ENCODE measurements around the gene PCDHB9.
"Not testable (repeated sequence)": the region's sequence is repeated elsewhere in the genome, so short reads cannot be mapped to it uniquely, and the experiment has no call there.

Gene PCDHB9

DNA sequence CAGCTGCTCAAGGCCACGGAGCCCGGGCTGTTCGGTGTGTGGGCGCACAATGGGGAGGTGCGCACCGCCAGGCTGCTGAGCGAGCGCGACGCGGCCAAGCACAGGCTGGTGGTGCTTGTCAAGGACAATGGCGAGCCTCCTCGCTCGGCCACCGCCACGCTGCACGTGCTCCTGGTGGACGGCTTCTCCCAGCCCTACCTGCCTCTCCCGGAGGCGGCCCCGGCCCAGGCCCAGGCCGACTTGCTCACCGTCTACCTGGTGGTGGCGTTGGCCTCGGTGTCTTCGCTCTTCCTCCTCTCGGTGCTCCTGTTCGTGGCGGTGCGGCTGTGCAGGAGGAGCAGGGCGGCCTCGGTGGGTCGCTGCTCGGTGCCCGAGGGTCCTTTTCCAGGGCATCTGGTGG is 2.2 kb downstream of the PCDHB9 start:
- DNase-seq = not testable (repeated sequence)

GRCh38 chr5:141192110-141192725 is 5.3 kb downstream of the PCDHB9 start, which contains the start of gene PCDHB10:
Gene PCDHB10 (plus strand): TSS chr5:141192353. CDS start chr5:141192553, 200 bp downstream.
- peak; percentile 66 for DNase-seq

DNA sequence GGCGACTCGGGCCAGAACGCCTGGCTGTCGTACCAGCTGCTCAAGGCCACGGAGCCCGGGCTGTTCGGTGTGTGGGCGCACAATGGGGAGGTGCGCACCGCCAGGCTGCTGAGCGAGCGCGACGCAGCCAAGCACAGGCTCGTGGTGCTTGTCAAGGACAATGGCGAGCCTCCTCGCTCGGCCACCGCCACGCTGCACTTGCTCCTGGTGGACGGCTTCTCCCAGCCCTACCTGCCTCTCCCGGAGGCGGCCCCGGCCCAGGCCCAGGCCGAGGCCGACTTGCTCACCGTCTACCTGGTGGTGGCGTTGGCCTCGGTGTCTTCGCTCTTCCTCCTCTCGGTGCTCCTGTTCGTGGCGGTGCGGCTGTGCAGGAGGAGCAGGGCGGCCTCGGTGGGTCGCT is 7.4 kb downstream of the PCDHB9 start:
- DNase-seq = not testable (repeated sequence)

- DNase-seq = no peak
These were observed 9.4 kb downstream of the PCDHB9 start for GRCh38 chr5:141196363-141196762.

- peak; percentile 62 for DNase-seq
These were observed 12.6 kb downstream of the PCDHB9 start, which contains the start of gene PCDHB11 for GRCh38 chr5:141199359-141200235. Gene PCDHB11 (plus strand): TSS chr5:141199627. CDS start chr5:141199775, 148 bp downstream.

DNA sequence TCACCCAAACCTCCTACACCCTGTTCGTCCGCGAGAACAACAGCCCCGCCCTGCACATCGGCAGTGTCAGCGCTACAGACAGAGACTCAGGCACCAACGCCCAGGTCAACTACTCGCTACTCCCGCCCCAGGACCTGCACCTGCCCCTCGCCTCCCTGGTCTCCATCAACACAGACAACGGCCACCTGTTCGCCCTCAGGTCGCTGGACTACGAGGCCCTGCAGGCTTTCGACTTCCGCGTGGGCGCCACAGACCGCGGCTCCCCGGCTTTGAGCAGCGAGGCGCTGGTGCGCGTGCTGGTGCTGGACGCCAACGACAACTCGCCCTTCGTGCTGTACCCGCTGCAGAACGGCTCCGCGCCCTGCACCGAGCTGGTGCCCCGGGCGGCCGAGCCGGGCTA is 14.2 kb downstream of the PCDHB9 start:
- DNase-seq = not testable (repeated sequence)

DNA sequence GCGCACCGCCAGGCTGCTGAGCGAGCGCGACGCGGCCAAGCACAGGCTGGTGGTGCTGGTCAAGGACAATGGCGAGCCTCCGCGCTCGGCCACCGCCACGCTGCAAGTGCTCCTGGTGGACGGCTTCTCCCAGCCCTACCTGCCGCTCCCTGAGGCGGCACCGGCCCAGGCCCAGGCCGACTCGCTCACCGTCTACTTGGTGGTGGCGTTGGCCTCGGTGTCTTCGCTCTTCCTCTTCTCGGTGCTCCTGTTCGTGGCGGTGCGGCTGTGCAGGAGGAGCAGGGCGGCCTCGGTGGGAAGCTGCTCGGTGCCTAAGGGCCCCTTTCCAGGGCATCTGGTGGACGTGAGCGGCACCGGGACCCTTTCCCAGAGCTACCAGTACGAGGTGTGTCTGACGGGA is 14.7 kb downstream of the PCDHB9 start:
- DNase-seq = not testable (repeated sequence)

DNA sequence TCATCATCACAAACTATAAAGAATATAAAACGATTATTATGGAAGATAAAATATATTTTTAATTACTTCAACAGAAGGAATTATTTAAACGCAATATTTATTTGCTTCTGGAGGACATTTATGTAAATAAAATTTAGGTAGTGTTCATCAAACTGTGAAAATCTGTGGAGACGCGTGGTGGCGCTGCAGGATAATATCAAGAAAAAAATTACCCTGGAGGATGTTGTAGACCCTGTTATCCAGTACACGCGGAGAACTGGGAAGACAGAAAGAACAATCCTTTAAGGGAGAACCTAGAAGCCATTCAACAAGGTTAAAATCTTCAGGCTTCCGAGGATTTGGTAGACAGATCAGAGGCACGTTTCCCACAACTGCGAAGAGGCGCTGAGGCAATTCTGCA is 21.5 kb downstream of the PCDHB9 start, which contains the start of gene PCDHB12:
Gene PCDHB12 (plus strand): TSS at position 242 of the 400 bp plus-strand sequence. CDS start 189 bp downstream, outside the sequence.
- peak; percentile 47 for DNase-seq

- DNase-seq = not testable (repeated sequence)
These were observed 23.3 kb downstream of the PCDHB9 start for GRCh38 chr5:141210281-141210680.

DNA sequence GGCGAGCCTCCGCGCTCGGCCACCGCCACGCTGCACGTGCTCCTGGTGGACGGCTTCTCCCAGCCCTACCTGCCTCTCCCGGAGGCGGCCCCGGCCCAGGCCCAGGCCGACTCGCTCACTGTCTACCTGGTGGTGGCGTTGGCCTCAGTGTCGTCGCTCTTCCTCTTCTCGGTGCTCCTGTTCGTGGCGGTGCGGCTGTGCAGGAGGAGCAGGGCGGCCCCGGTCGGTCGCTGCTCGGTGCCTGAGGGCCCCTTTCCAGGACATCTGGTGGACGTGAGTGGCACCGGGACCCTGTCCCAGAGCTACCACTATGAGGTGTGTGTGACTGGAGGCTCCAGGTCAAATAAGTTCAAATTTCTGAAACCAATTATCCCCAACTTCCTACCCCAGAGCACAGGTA is 23.9 kb downstream of the PCDHB9 start:
- not testable (repeated sequence) for DNase-seq

- peak; percentile 84 for DNase-seq
These were observed 26.8 kb downstream of the PCDHB9 start, which contains the start of gene PCDHB13 for GRCh38 chr5:141213656-141214339. Gene PCDHB13 (plus strand): TSS chr5:141213919. CDS start chr5:141214124, 205 bp downstream.

GRCh38 chr5:141214583-141214982 is 27.6 kb downstream of the PCDHB9 start:
- not testable (repeated sequence) for DNase-seq

DNA sequence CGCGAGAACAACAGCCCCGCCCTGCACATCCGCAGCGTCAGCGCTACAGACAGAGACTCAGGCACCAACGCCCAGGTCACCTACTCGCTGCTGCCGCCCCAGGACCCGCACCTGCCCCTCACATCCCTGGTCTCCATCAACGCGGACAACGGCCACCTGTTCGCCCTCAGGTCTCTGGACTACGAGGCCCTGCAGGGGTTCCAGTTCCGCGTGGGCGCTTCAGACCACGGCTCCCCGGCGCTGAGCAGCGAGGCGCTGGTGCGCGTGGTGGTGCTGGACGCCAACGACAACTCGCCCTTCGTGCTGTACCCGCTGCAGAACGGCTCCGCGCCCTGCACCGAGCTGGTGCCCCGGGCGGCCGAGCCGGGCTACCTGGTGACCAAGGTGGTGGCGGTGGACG is 28.5 kb downstream of the PCDHB9 start:
- not testable (repeated sequence) for DNase-seq

DNA sequence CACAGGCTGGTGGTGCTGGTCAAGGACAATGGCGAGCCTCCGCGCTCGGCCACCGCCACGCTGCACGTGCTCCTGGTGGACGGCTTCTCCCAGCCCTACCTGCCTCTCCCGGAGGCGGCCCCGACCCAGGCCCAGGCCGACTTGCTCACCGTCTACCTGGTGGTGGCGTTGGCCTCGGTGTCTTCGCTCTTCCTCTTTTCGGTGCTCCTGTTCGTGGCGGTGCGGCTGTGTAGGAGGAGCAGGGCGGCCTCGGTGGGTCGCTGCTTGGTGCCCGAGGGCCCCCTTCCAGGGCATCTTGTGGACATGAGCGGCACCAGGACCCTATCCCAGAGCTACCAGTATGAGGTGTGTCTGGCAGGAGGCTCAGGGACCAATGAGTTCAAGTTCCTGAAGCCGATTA is 29.1 kb downstream of the PCDHB9 start:
- not testable (repeated sequence) for DNase-seq

DNA sequence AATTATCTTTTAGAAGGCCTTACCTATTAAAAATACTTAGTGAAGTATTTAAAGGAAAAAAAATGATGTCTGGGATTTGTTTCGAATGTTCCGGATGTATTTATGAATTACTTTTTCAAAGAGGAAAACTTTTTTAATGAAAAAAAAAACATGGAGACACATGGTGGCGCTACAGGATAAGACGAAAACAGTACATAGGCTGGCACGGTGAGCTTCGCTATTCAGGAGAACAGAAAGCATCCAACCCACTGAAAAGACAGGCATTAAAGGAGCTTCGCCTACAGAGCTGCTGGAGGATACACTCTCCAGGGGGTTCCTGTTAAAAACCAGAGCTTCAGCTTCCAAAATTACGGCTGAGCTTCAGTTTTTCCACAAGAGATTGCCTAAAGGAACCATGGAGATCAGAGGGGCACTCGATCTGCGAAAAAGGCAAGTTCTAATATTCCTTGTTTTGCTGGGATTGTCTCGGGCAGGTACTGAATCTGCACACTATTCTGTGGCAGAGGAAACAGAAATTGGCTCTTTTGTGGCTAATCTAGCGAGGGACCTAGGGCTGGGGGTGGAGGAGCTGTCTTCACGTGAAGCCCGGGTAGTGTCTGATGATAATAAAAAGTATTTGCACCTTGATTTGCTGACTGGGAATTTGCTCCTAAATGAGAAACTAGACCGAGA is 36.3 kb downstream of the PCDHB9 start, which contains the start of gene PCDHB14:
Gene PCDHB14 (plus strand): TSS at position 232 of the 672 bp plus-strand sequence. CDS start 163 bp downstream, at position 395.
- DNase-seq = peak; percentile 77

DNA sequence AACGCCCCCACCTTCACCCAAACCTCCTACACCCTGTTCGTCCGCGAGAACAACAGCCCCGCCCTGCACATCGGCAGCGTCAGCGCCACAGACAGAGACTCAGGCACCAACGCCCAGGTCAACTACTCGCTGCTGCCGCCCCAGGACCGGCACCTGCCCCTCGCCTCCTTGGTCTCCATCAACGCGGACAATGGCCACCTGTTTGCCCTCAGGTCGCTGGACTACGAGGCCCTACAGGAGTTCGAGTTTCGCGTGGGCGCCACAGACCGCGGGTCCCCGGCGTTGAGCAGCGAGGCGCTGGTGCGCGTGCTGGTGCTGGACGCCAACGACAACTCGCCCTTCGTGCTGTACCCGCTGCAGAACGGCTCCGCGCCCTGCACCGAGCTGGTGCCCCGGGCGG is 37.9 kb downstream of the PCDHB9 start:
- DNase-seq = not testable (repeated sequence)

DNA sequence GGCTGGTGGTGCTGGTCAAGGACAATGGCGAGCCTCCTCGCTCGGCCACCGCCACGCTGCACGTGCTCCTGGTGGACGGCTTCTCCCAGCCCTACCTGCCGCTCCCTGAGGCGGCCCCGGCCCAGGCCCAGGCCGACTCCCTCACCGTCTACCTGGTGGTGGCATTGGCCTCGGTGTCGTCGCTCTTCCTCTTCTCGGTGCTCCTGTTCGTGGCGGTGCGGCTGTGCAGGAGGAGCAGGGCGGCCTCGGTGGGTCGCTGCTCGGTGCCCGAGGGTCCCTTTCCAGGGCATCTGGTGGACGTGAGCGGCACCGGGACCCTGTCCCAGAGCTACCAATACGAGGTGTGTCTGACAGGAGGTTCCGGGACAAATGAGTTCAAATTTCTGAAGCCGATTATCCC is 38.5 kb downstream of the PCDHB9 start:
- not testable (repeated sequence) for DNase-seq

GRCh38 chr5:141234109-141234667 is 47.2 kb downstream of the PCDHB9 start:
- peak; percentile 45 for DNase-seq

DNA sequence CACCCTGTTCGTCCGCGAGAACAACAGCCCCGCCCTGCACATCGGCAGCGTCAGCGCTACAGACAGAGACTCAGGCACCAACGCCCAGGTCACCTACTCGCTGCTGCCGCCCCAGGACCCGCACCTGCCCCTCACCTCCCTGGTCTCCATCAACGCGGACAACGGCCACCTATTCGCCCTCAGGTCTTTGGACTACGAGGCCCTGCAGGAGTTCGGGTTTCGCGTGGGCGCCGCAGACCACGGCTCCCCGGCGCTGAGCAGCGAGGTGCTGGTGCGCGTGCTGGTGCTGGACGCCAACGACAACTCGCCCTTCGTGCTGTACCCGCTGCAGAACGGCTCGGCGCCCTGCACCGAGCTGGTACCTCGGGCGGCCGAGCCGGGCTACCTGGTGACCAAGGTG is 49.0 kb downstream of the PCDHB9 start:
- DNase-seq = not testable (repeated sequence)

GRCh38 chr5:141236516-141237313 is 49.8 kb downstream of the PCDHB9 start:
- no peak for DNase-seq

All from DMS53 (cell line).